MM.1S (cell line): ENCODE results near the gene TMEM184B.

Experiments used
- EZH2 ChIP-seq: fragments of 300-600 bp; sonication (generic); optimal IDR thresholded peaks from 2 replicates; pipeline ENCODE3; 2017; ENCODE audit warnings: low read depth, mild to moderate bottlenecking, antibody characterized with exemption, low read length, mixed read lengths
- EZH2phosphoT487 ChIP-seq: fragments of 300-600 bp; sonication (generic); IDR thresholded peaks from 2 replicates; pipeline ENCODE4 v1.6.1; 2018; ENCODE audit warnings: antibody characterized with exemption, low read length
- TF ChIP-seq, protein P1 (sequence below): fragments of 300-600 bp; sonication (generic); IDR thresholded peaks from 2 replicates; pipeline ENCODE4 v1.5.1; 2016; ENCODE audit warnings: antibody characterized with exemption, low read length, mixed read lengths

DNA sequence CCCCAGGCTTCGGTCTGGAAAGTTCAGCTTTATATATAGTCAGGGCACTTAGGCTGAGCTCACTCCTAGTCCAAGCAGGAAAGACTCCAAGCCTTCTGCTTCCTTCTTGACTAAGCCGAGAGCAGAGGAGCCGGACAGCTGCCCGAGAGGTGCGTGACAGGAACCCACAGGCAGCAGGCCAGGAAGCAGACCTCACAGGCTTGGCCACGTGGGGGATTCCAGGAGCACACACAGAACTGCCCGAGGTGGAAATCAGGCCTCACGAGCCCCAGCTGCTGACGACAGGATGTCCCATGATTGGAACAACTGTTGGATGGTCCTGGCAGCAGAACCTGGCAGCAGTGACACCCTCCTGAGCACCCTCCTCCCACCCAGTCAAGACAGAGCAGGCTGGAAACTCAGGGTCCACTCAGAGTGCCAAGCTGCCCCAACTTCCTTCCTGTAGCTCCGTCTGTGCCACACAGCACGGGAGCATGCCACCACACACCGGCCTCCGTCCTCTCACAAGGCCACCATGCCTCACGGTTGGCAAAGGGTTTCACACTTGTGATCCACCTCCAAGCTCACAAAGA lies 96.6 kb downstream of the TMEM184B start:
- TF ChIP-seq, protein P1, sequence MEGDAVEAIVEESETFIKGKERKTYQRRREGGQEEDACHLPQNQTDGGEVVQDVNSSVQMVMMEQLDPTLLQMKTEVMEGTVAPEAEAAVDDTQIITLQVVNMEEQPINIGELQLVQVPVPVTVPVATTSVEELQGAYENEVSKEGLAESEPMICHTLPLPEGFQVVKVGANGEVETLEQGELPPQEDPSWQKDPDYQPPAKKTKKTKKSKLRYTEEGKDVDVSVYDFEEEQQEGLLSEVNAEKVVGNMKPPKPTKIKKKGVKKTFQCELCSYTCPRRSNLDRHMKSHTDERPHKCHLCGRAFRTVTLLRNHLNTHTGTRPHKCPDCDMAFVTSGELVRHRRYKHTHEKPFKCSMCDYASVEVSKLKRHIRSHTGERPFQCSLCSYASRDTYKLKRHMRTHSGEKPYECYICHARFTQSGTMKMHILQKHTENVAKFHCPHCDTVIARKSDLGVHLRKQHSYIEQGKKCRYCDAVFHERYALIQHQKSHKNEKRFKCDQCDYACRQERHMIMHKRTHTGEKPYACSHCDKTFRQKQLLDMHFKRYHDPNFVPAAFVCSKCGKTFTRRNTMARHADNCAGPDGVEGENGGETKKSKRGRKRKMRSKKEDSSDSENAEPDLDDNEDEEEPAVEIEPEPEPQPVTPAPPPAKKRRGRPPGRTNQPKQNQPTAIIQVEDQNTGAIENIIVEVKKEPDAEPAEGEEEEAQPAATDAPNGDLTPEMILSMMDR: no peak
- TF ChIP-seq EZH2phosphoT487 (no peak), EZH2 (no peak)
